Measurements from ENCODE around the gene CDC45.

Gene CDC45

GRCh38 chr22:19448739-19449421, 30.8 kb upstream of the CDC45 start:
- DNase-seq, result peak; percentile 69

- DNase-seq, result no peak
Observed at GRCh38 chr22:19449422-19449767, 30.3 kb upstream of the CDC45 start.

GRCh38 chr22:19450363-19451175, 29.2 kb upstream of the CDC45 start:
- DNase-seq, result no peak

- no peak for DNase-seq
Observed at GRCh38 chr22:19451570-19451969, 28.1 kb upstream of the CDC45 start.

- no peak for DNase-seq
Observed at GRCh38 chr22:19453718-19454117, 26.0 kb upstream of the CDC45 start.

GRCh38 chr22:19454156-19454555, 25.6 kb upstream of the CDC45 start:
- no peak for DNase-seq

- DNase-seq, result no peak
Observed at GRCh38 chr22:19455033-19455432, 24.7 kb upstream of the CDC45 start.

- DNase-seq, result no peak
Observed at GRCh38 chr22:19455585-19456370, 23.9 kb upstream of the CDC45 start.

- DNase-seq, result no peak
Observed at GRCh38 chr22:19456541-19456940, 23.2 kb upstream of the CDC45 start.

GRCh38 chr22:19457828-19458428, 21.8 kb upstream of the CDC45 start:
- no peak for DNase-seq

- no peak for DNase-seq
Observed at GRCh38 chr22:19460036-19460435, 19.7 kb upstream of the CDC45 start.

- no peak for DNase-seq
Observed at GRCh38 chr22:19461506-19461905, 18.2 kb upstream of the CDC45 start.

GRCh38 chr22:19463008-19463407, 16.7 kb upstream of the CDC45 start:
- DNase-seq, result no peak

GRCh38 chr22:19463491-19464469, 15.9 kb upstream of the CDC45 start:
- no peak for DNase-seq

GRCh38 chr22:19464546-19464945, 15.2 kb upstream of the CDC45 start:
- no peak for DNase-seq

- DNase-seq, result no peak
Observed at GRCh38 chr22:19464975-19465374, 14.7 kb upstream of the CDC45 start.

GRCh38 chr22:19466126-19466716, 13.5 kb upstream of the CDC45 start:
- no peak for DNase-seq

GRCh38 chr22:19466848-19467752, 12.6 kb upstream of the CDC45 start:
- no peak for DNase-seq

- no peak for DNase-seq
Observed at GRCh38 chr22:19467912-19468311, 11.8 kb upstream of the CDC45 start.

GRCh38 chr22:19469421-19469820, 10.3 kb upstream of the CDC45 start:
- DNase-seq, result no peak

- no peak for DNase-seq
Observed at GRCh38 chr22:19470010-19470409, 9.7 kb upstream of the CDC45 start.

All from stimulated activated CD8-positive, alpha-beta memory T cell treated with anti-CD3 and anti-CD28 coated beads, Interleukin-4, amount 100 ng/mL, for 48 hours (primary cell).